Keratinocyte (primary cell): Measurements from ENCODE around the gene FAM83C. TPM values are rescaled to one million over a fixed set of nuclear protein-coding genes. Genes with fewer than 3 reads are reported as not detected.

ENCODE experiments used
- DNase-seq: peaks from one replicate; pipeline ENCODE4 v3.0.0-alpha.2; 2011; ENCODE audit warnings: low read depth, missing footprints, low spot score
- FAIRE-seq: peaks from 2 replicates; lab custom pipeline; 2011; peaks lifted over from hg19 to GRCh38; lab: Jason Lieb, UNC
- H2AFZ ChIP-seq: 2 replicates; pipeline ENCODE4 v1.6.0; 2012; ENCODE audit warnings: low read length, control low read depth, inconsistent platforms; ENCODE audit not compliant: control insufficient read depth
- H3K27ac ChIP-seq: 2 replicates; pipeline ENCODE4 v1.5.1; 2011; ENCODE audit warnings: low read length; ENCODE audit not compliant: control insufficient read depth, insufficient read depth
- H3K27me3 ChIP-seq: 3 replicates; pipeline ENCODE4 v1.6.0; 2011; ENCODE audit warnings: low read length; ENCODE audit not compliant: control insufficient read depth, insufficient read depth; ENCODE audit errors: extremely low read depth
- H3K36me3 ChIP-seq, 2 experiments: 2 replicates in 1 of 2; 3 replicates in 1 of 2; pipeline ENCODE4 v1.5.1; 2011; ENCODE audit warnings: low read length in 2 of 2, mild to moderate bottlenecking in 1 of 2; ENCODE audit not compliant: control insufficient read depth in 2 of 2, insufficient read depth in 2 of 2; ENCODE audit errors: extremely low read depth in 1 of 2
- H3K4me1 ChIP-seq: 3 replicates; pipeline ENCODE4 v1.5.1; 2011; ENCODE audit warnings: low read length; ENCODE audit not compliant: control insufficient read depth, insufficient read depth; ENCODE audit errors: extremely low read depth
- H3K4me2 ChIP-seq: 3 replicates; pipeline ENCODE4 v1.6.0; 2011; ENCODE audit warnings: low read depth, low read length; ENCODE audit not compliant: control insufficient read depth, insufficient read depth; ENCODE audit errors: extremely low read depth
- H3K4me3 ChIP-seq, 3 experiments: fragments of 200-600 bp in 1 of 3; sonication (generic) in 1 of 3; 2 replicates in 2 of 3; 3 replicates in 1 of 3; pipeline ENCODE4 v1.5.1; 2011 to 2016; ENCODE audit warnings: low read length in 3 of 3, mild to moderate bottlenecking in 3 of 3, control low read depth in 2 of 3, inconsistent platforms in 1 of 3, low read depth in 1 of 3, mixed read lengths in 1 of 3, mixed run types in 1 of 3, moderate library complexity in 1 of 3; ENCODE audit not compliant: control insufficient read depth in 2 of 3, insufficient read depth in 2 of 3; ENCODE audit errors: extremely low read depth in 1 of 3
- H3K79me2 ChIP-seq: 2 replicates; pipeline ENCODE4 v1.6.0; 2012; ENCODE audit warnings: low read length; ENCODE audit not compliant: control insufficient read depth, insufficient read depth
- H3K9ac ChIP-seq: 3 replicates; pipeline ENCODE4 v1.6.0; 2011; ENCODE audit warnings: low read length; ENCODE audit not compliant: control insufficient read depth, insufficient read depth; ENCODE audit errors: extremely low read depth
- H3K9me1 ChIP-seq: 3 replicates; pipeline ENCODE4 v1.6.0; 2011; ENCODE audit warnings: low read length; ENCODE audit not compliant: control insufficient read depth, insufficient read depth; ENCODE audit errors: extremely low read depth
- H3K9me3 ChIP-seq: 2 replicates; pipeline ENCODE4 v1.5.1; 2012; ENCODE audit warnings: low read depth, low read length; ENCODE audit not compliant: control insufficient read depth
- H4K20me1 ChIP-seq: 3 replicates; pipeline ENCODE4 v1.6.0; 2011; ENCODE audit warnings: low read length; ENCODE audit not compliant: control insufficient read depth, insufficient read depth; ENCODE audit errors: extremely low read depth
- CTCF ChIP-seq, 3 experiments: IDR thresholded peaks in 1 of 3; conservative IDR thresholded peaks in 1 of 3; optimal IDR thresholded peaks in 1 of 3; 2 replicates in 2 of 3; 3 replicates in 1 of 3; pipeline versions ENCODE3 to v1.5.1; 2011; ENCODE audit warnings: low read length in 3 of 3, mild to moderate bottlenecking in 3 of 3, moderate library complexity in 2 of 3, control low read depth in 1 of 3, inconsistent platforms in 1 of 3; ENCODE audit not compliant: insufficient read depth in 2 of 3; ENCODE audit errors: extremely low read depth in 1 of 3
- EZH2 ChIP-seq: IDR thresholded peaks from one replicate; pipeline ENCODE4 v1.6.1; 2012; ENCODE audit warnings: inconsistent platforms, mild to moderate bottlenecking, low read length, moderate library complexity
- dilution Hi-C: fragments of 300-500 bp; cut with MboI; formaldehyde crosslinking; loops from one replicate; pipeline ENCODE4 v1.7.0; 2020; ENCODE audit warnings: low sequenced_read_pairs; ENCODE audit not compliant: extremely low pct_ligation_motif_present
- polyA plus RNA-seq, 5 experiments: library from polyadenylated mRNA; depleted of rRNA in 3 of 5; stranded (reverse) in 3 of 5; stranded (forward) in 1 of 5; unstranded in 1 of 5; fragments of >200 nt; gene quantifications; 1 replicate in 1 of 5; 2 replicates in 3 of 5; 3 replicates in 1 of 5; pipeline versions ENCODE4 v1.2.1 to v1.2.3, GENCODE V29; 2011 to 2012; ENCODE audit warnings: missing spikeins in 2 of 5, low read depth in 1 of 5, low replicate concordance in 1 of 5

Gene FAM83C
- polyA plus RNA-seq, 1 donor (not counting 4 experiments of a cell fraction or from before 2014, with no cell fraction given) = 12.4 TPM

DNA sequence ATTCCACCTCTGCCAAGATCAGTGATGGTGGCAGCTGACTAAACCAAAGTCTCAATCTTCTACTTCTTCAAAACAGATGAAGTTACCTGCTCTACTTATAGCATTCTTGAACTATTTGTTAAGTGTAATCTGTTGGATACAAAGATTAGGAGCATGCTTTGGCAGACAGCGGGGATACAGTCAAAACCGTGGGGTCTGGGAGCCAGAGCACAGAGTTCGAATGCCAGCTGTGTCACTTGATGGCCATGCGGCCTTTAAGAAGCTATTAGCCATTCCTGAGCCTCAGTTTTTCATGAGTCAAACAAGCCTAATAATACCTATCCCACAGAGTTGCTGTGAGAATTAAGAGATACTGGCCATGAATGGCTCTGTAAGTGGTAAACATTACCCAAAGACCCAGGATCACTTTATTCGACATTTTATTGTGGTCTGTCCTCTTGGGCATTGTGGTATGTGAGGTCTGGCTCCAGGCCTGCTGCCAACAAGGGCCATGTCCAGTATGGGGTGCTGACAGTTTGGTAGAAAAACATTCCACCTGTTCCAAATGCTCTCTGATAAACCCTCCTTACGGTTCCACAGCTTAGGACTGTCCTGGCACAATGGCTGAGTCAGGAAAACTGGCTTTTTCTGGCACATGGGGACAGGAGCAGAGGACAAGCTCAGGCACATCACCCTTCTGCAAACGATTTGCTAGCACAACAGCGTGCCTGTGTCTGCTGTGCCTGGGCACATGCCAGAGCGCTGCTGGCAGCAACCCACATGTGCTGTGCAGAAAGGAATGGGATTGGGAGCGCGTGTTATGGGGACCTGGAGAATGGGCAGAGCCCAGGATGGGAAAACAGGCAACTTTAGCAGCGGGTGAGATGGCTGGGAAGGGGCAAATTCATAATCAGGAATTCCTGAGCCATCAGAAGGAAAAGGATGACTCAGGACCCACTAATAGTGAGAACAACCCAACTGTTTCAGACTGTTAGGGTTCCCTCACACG, 15.7 kb upstream of the FAM83C start:
- DNase-seq (peak; percentile 95), FAIRE-seq (peak; percentile 93)
- no peak for TF ChIP-seq EZH2
- no peak for TF ChIP-seq CTCF (optimal IDR thresholded peaks at IDR 0.05 in 1 of 3, IDR thresholded peaks at IDR 0.05 in 1 of 3, conservative IDR thresholded peaks at IDR 0.05 in 1 of 3; ENCODE audit: extremely low read depth in 1 of 3, insufficient read depth in 2 of 3, low read length in 3 of 3)
- Histone ChIP-seq H3K4me2 (peak overlapping the region; percentile 45), H2AFZ (no peak overlapping the region), H4K20me1 (no peaks in the 10 kb centered on the region), H3K36me3 (peaks cover 2 to 19% of the 10 kb centered on the region in 2 experiments), H3K9ac (peak overlapping the region; percentile 64), H3K79me2 (no peaks in the 10 kb centered on the region), H3K27me3 (no peaks in the 10 kb centered on the region), H3K4me3 (no peak overlapping the region), H3K9me1 (no peaks in the 10 kb centered on the region), H3K9me3 (no peaks in the 10 kb centered on the region), H3K4me1 (peaks cover 91% of the 10 kb centered on the region), H3K27ac (peak overlapping the region; percentile 98)
- dilution Hi-C loops = no loop called here

DNA sequence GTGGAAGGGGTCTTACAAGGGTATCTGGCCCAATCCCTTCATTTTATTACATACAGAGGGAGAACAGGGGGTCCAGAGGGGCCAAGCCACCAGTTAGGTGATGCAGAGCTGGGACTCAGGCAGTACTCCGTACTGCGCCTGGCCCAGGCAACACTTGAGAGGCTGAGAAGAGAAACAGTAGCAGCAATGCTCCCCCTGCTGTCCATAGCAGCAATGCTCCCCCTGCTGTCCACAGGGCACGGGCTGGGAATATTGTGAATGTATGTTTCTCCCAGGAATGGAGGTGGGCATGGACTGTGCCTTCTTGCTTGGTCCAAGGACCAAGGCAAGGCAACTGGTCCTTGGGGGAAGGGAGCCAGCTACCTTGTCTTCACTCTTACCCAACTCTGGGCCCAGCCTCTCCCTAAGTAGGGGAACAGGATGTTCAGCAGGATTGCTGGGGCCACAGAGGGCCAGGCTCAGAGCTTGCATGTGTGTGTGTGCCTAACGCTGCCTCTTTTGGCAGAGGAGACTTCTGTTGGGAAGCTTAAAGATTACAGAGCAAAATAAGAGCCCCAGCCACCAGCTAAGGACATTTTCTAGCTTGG, 14.8 kb upstream of the FAM83C start:
- H3K4me3 ChIP-seq = no peak overlapping the region
- H3K9me1 ChIP-seq = no peaks in the 10 kb centered on the region
- FAIRE-seq (no peak), DNase-seq (no peak)
- peaks cover 91% of the 10 kb centered on the region for H3K4me1 ChIP-seq
- no peak overlapping the region for H2AFZ ChIP-seq
- no peaks in the 10 kb centered on the region for H4K20me1 ChIP-seq
- H3K27me3 ChIP-seq = no peaks in the 10 kb centered on the region
- TF ChIP-seq EZH2 (no peak), CTCF (optimal IDR thresholded peaks at IDR 0.05 in 1 of 3, IDR thresholded peaks at IDR 0.05 in 1 of 3, conservative IDR thresholded peaks at IDR 0.05 in 1 of 3; ENCODE audit: extremely low read depth in 1 of 3, insufficient read depth in 2 of 3, low read length in 3 of 3) (peak; percentile 87 to 96 (median 94))
- peak overlapping the region; percentile 64 for H3K9ac ChIP-seq
- dilution Hi-C loops = no loop called here
- H3K36me3 ChIP-seq = peaks cover 2 to 19% of the 10 kb centered on the region in 2 experiments
- peak overlapping the region; percentile 45 for H3K4me2 ChIP-seq
- H3K27ac ChIP-seq = peak overlapping the region; percentile 98
- no peaks in the 10 kb centered on the region for H3K9me3 ChIP-seq
- no peaks in the 10 kb centered on the region for H3K79me2 ChIP-seq
